ENCODE results near the gene RAD52.

DNA sequence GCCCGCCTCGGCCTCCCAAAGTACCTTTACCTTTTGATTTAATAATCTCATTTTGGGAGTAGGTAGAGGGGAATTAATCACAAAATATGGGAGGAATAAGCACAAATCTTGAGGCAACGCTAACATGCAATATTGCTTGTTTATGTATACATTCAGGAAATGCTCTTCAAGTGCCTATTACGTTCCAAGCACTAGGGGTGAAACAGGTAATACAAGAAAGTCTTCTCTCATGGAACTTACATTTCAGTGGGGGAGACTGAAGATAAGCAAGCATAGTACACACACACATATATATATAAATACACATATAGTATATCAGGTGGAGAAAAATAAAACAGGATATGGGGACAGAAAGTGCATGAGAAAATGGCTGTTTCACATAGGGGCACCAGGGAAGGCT is 22.5 kb upstream of the RAD52 start:
- TF ChIP-seq EZH2phosphoT487 (IDR thresholded peaks at IDR 0.05; ENCODE audit: low read length), result no peak
- TF ChIP-seq, protein P1, sequence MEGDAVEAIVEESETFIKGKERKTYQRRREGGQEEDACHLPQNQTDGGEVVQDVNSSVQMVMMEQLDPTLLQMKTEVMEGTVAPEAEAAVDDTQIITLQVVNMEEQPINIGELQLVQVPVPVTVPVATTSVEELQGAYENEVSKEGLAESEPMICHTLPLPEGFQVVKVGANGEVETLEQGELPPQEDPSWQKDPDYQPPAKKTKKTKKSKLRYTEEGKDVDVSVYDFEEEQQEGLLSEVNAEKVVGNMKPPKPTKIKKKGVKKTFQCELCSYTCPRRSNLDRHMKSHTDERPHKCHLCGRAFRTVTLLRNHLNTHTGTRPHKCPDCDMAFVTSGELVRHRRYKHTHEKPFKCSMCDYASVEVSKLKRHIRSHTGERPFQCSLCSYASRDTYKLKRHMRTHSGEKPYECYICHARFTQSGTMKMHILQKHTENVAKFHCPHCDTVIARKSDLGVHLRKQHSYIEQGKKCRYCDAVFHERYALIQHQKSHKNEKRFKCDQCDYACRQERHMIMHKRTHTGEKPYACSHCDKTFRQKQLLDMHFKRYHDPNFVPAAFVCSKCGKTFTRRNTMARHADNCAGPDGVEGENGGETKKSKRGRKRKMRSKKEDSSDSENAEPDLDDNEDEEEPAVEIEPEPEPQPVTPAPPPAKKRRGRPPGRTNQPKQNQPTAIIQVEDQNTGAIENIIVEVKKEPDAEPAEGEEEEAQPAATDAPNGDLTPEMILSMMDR (IDR thresholded peaks at IDR 0.05; ENCODE audit: low read length), result no peak
- TF ChIP-seq EZH2 (optimal IDR thresholded peaks at IDR 0.05; ENCODE audit: low read depth, low read length), result no peak
